Ascending aorta (tissue), 2 donors: ENCODE results near the gene RREB1. TPM values are rescaled to one million over a fixed set of nuclear protein-coding genes. Genes with fewer than 3 reads are reported as not detected.

ENCODE experiments used
- DNase-seq, 2 donors: peaks; one replicate each; pipeline ENCODE4 v3.0.0-alpha.2; 2019; ENCODE audit warnings: low spot score in 2 of 2
- H3K27ac ChIP-seq, 2 donors: fragments of 200-600 bp; sonication (generic); one replicate each; pipeline ENCODE4 v1.5.1; 2016 to 2017; ENCODE audit warnings: mild to moderate bottlenecking in 1 of 2
- H3K27me3 ChIP-seq: fragments of 200-600 bp; sonication (generic); one replicate; pipeline ENCODE4 v1.5.1; 2017
- H3K36me3 ChIP-seq, 2 donors: fragments of 200-600 bp; sonication (generic); one replicate each; pipeline ENCODE4 v1.5.1; 2016
- H3K4me1 ChIP-seq, 2 donors: fragments of 200-600 bp; sonication (generic); one replicate each; pipeline ENCODE4 v1.5.1; 2016 to 2017; ENCODE audit warnings: mild to moderate bottlenecking in 1 of 2
- H3K4me3 ChIP-seq, 2 donors: fragments of 200-600 bp; sonication (generic); one replicate each; pipeline ENCODE4 v1.5.1; 2016 to 2017; ENCODE audit warnings: mild to moderate bottlenecking in 1 of 2
- H3K9me3 ChIP-seq, 2 donors: fragments of 200-600 bp; sonication (generic); one replicate each; pipeline ENCODE4 v1.5.1; 2016
- intact Hi-C: fragments of 100-400 bp; cut with DNase I; formaldehyde crosslinking; loops from one replicate; pipeline ENCODE4 v1.15.1; 2023
- total RNA-seq: library from RNA; depleted of rRNA; stranded (reverse); fragments of >200 nt; gene quantifications from one replicate; pipeline ENCODE4 v1.1.0, GENCODE V29; 2016
- TF ChIP-seq, protein P1 (sequence below), 3 experiments: fragments of 200-600 bp in 2 of 3; fragments of 450-650 bp in 1 of 3; sonication (generic) in 2 of 3; IDR thresholded peaks; one replicate each; pipeline ENCODE4 v1.5.1; 2016 to 2019; ENCODE audit warnings: antibody characterized with exemption in 3 of 3, mild to moderate bottlenecking in 1 of 3, moderate library complexity in 1 of 3

Gene RREB1
- total RNA-seq, 1 donor from 2014 or later = 48.9 TPM

DNA sequence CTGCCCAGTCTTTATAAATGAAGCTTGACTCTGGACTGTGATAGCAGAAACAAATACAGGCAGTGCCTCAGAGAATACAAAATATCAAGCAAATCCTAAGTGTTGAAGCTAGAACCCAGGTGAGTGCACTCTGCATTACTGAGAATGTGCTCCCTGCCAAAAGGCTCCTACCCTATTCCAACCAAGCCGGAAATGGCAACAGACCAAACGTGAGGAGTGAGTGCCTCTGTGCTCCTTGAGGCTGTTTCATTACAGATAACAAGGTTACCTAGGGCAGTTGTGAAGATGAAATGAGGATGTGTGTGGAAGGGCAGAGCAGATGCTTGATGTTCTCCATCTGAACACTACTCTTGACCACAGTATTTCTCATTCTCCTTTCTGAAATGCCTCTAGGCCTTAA is 175.9 kb downstream of the RREB1 start:
- H3K4me3 ChIP-seq = no peak overlapping the region
- no peaks in the 10 kb centered on the region for H3K27me3 ChIP-seq
- intact Hi-C loops = no loop called here
- H3K4me1 ChIP-seq = no peaks in the 10 kb centered on the region
- DNase-seq = no peak
- no peaks in the 10 kb centered on the region for H3K9me3 ChIP-seq
- no peak overlapping the region for H3K27ac ChIP-seq
- TF ChIP-seq, protein P1, sequence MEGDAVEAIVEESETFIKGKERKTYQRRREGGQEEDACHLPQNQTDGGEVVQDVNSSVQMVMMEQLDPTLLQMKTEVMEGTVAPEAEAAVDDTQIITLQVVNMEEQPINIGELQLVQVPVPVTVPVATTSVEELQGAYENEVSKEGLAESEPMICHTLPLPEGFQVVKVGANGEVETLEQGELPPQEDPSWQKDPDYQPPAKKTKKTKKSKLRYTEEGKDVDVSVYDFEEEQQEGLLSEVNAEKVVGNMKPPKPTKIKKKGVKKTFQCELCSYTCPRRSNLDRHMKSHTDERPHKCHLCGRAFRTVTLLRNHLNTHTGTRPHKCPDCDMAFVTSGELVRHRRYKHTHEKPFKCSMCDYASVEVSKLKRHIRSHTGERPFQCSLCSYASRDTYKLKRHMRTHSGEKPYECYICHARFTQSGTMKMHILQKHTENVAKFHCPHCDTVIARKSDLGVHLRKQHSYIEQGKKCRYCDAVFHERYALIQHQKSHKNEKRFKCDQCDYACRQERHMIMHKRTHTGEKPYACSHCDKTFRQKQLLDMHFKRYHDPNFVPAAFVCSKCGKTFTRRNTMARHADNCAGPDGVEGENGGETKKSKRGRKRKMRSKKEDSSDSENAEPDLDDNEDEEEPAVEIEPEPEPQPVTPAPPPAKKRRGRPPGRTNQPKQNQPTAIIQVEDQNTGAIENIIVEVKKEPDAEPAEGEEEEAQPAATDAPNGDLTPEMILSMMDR (IDR thresholded peaks at IDR 0.05) = no peak
- peaks cover 15 to 34% of the 10 kb centered on the region in 2 donors for H3K36me3 ChIP-seq

DNA sequence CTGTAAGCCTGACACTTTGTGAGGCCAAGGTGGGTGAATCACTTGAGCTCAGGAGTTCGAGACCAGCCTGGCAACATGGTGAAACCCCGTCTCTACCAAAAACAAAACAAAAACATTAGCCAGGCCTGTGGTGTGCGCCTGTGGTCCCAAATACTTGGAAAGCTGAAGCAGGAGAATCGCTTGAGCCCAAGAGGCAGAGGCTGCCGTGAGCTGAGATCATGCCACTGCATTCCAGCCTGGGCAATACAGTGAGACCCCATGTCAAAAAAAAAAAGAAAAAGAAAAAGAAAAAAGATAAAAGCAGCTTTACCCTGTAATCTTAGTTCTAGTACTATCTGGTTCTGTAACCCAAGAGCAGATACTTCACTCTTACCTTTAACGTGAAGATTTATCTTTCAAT is 177.7 kb downstream of the RREB1 start:
- intact Hi-C loops = no loop called here
- no peak for DNase-seq
- Histone ChIP-seq H3K27me3 (no peaks in the 10 kb centered on the region), H3K36me3 (peaks cover 26 to 51% of the 10 kb centered on the region in 2 donors), H3K4me1 (no peaks in the 10 kb centered on the region), H3K9me3 (no peaks in the 10 kb centered on the region), H3K4me3 (no peak overlapping the region), H3K27ac (no peak overlapping the region)
- TF ChIP-seq, protein P1 (IDR thresholded peaks at IDR 0.05) = no peak

DNA sequence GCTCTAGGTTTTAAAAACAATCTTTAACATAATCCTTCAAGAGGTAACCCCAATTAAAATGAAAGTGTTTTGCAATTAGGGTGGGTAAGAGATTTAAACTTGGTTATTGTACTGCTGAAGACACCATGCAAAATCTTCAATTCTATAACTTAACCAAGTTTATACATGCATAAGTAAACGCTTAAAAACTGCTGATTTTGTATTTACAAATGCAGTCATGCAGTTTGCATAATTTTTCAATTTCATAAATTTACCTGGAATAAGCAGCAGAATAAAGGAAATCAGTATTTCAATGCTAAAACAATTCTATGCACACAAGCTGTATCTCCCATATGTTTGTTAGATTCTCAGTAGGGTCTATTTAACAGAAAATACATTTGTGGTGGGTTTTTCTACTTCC is 182.3 kb downstream of the RREB1 start:
- TF ChIP-seq, protein P1 (IDR thresholded peaks at IDR 0.05) = no peak
- Histone ChIP-seq H3K4me1 (no peaks in the 10 kb centered on the region), H3K9me3 (no peaks in the 10 kb centered on the region), H3K27me3 (no peaks in the 10 kb centered on the region), H3K36me3 (peaks cover 40 to 89% of the 10 kb centered on the region in 2 donors), H3K27ac (no peak overlapping the region), H3K4me3 (no peak overlapping the region)
- intact Hi-C loops = no loop called here
- no peak for DNase-seq

DNA sequence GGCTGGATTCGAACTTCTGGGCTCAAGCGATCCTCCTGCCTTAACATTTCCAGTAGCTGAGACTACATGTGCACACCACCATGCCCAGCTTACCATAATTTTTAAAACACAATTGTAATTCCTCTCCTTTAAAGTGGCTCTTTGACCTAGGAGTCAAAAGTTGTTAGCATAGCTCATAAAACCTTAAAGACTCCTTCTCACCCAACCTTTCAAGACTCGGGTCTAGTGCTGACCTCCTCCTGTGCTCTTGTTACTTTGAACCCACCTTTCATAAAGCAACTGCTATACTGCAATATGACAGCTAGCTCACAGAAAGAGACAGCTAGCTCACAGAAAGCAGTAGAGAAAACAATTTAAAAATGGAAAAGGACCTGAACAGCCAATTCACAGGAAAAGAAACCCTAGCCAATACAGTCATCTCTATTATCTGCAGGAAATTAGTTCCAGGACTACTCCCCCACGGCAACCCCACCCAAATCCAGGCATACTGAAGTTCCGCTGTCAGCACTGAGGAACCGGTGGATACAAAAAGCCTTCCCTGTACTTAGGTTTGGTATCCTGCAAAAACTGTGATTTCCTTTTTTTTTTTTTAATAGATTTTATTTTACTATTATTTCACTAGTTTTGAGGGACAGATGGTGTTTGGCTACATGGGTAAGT is 185.0 kb downstream of the RREB1 start:
- Histone ChIP-seq H3K36me3 (peaks cover 45 to 84% of the 10 kb centered on the region in 2 donors), H3K27ac (no peak overlapping the region), H3K4me3 (no peak overlapping the region), H3K9me3 (no peaks in the 10 kb centered on the region), H3K4me1 (no peaks in the 10 kb centered on the region), H3K27me3 (no peaks in the 10 kb centered on the region)
- DNase-seq = no peak
- TF ChIP-seq, protein P1 (IDR thresholded peaks at IDR 0.05) = no peak
- intact Hi-C loops = no loop called here

DNA sequence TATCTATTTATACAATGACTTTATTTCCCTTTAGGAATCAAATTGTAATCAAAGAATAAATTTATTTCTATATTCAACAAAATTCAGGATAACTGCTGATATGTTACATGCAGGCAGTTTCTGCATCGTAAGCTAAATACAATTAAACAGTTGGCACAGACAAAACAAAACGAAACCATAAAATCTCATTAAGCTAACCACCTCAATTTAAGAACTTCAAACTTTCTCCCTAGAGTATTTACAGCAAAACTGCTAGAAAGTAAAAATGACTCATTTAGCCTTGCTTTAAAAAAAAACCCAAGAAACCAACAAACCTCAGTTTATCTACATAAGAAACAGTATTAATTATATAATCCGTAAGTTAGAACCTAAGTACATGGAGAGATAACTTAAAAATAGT is 188.2 kb downstream of the RREB1 start:
- no peak overlapping the region for H3K4me3 ChIP-seq
- TF ChIP-seq, protein P1 (IDR thresholded peaks at IDR 0.05) = no peak
- H3K4me1 ChIP-seq = no peaks in the 10 kb centered on the region
- H3K27me3 ChIP-seq = no peaks in the 10 kb centered on the region
- H3K36me3 ChIP-seq = peaks cover 44 to 82% of the 10 kb centered on the region in 2 donors
- H3K9me3 ChIP-seq = no peaks in the 10 kb centered on the region
- intact Hi-C loops = no loop called here
- H3K27ac ChIP-seq = no peak overlapping the region
- DNase-seq = no peak

DNA sequence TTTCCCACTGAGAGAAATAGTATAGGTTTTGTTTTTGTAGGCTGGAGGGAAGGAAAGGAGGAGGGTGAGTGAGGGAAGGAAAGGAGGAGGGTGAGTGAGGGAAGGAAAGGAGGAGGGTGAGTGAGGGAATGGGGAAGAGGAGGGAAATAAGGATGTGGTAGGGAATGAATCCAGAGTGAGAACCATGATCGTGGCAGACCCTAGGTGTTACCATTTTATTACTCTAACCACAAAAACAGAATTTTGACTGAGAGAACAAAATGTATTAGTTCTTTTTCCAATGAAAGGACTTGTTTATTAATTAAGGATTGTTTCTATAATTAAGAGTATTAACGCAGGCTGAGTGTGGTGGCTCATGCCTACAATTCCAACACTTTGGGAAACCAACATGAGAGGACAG is 188.8 kb downstream of the RREB1 start:
- DNase-seq = no peak
- Histone ChIP-seq H3K27me3 (no peaks in the 10 kb centered on the region), H3K4me1 (no peaks in the 10 kb centered on the region), H3K36me3 (peaks cover 51 to 82% of the 10 kb centered on the region in 2 donors), H3K4me3 (no peak overlapping the region), H3K27ac (no peak overlapping the region), H3K9me3 (no peaks in the 10 kb centered on the region)
- TF ChIP-seq, protein P1 (IDR thresholded peaks at IDR 0.05) = no peak
- intact Hi-C loops = no loop called here
